HEK293 (cell line): ENCODE data around the gene ABLIM3.

Experiments
- CTCF ChIA-PET: fragments of 350-600 bp; formaldehyde crosslinking; extraction: SDS; loops from one replicate; lab custom pipeline; 2021; ENCODE audit warnings: antibody characterized with exemption; lab: Yijun Ruan, JAX
- POLR2A ChIA-PET: fragments of 300-600 bp; formaldehyde crosslinking; extraction: SDS; loops from one replicate; lab custom pipeline; 2020; ENCODE audit warnings: antibody characterized with exemption, inconsistent platforms; lab: Yijun Ruan, JAX
- H3K27ac ChIP-seq: fragments of 200-500 bp; sonication (Bioruptor generic); 2 replicates; pipeline ENCODE4 v1.5.1; 2014; ENCODE audit warnings: low read depth, low read length, control low read depth, inconsistent platforms; ENCODE audit errors: extremely low read depth
- H3K36me3 ChIP-seq, 2 experiments: fragments of 200-500 bp in 1 of 2; sonication (Bioruptor generic) in 1 of 2; 1 replicate in 1 of 2; 2 replicates in 1 of 2; pipeline ENCODE4 v1.5.1; 2014 to 2017; ENCODE audit warnings: inconsistent platforms in 2 of 2, low read length in 2 of 2; ENCODE audit not compliant: control insufficient read depth in 2 of 2, insufficient read depth in 1 of 2
- H3K4me1 ChIP-seq: fragments of 200-500 bp; sonication (Bioruptor generic); 2 replicates; pipeline ENCODE4 v1.5.1; 2014; ENCODE audit warnings: mild to moderate bottlenecking, low read length, inconsistent platforms; ENCODE audit not compliant: control insufficient read depth, insufficient read depth
- H3K4me3 ChIP-seq: 2 replicates; pipeline ENCODE4 v1.5.1; 2011; ENCODE audit warnings: low read depth, mild to moderate bottlenecking, control low read depth, low read length, moderate library complexity
- H3K9me3 ChIP-seq: fragments of 200-500 bp; sonication (Bioruptor generic); 2 replicates; pipeline ENCODE4 v1.5.1; 2014; ENCODE audit warnings: low read depth, low read length, inconsistent platforms; ENCODE audit not compliant: control insufficient read depth, insufficient read depth
- EGR2 ChIP-seq: fragments of 450-650 bp; formaldehyde crosslinking; IDR thresholded peaks from 2 replicates; pipeline ENCODE4 v1.5.1; 2016; ENCODE audit warnings: low read depth, missing biosample characterization, missing genetic modification characterization
- KLF17 ChIP-seq: fragments of 450-650 bp; formaldehyde crosslinking; IDR thresholded peaks from 2 replicates; pipeline ENCODE4 v1.5.1; 2016; ENCODE audit warnings: missing biosample characterization, missing genetic modification characterization
- KLF9 ChIP-seq: fragments of 450-650 bp; formaldehyde crosslinking; IDR thresholded peaks from 2 replicates; pipeline ENCODE4 v1.5.1; 2016; ENCODE audit warnings: missing biosample characterization, missing genetic modification characterization, low read depth
- PRDM10 ChIP-seq: fragments of 450-650 bp; formaldehyde crosslinking; IDR thresholded peaks from 2 replicates; pipeline ENCODE4 v1.5.1; 2016; ENCODE audit warnings: missing biosample characterization, missing genetic modification characterization
- SCRT1 ChIP-seq: fragments of 450-650 bp; formaldehyde crosslinking; IDR thresholded peaks from 2 replicates; pipeline ENCODE4 v1.5.1; 2016; ENCODE audit warnings: missing biosample characterization, missing genetic modification characterization, borderline replicate concordance
- ZBTB8A ChIP-seq: fragments of 450-650 bp; formaldehyde crosslinking; IDR thresholded peaks from 2 replicates; pipeline ENCODE4 v1.5.1; 2016; ENCODE audit warnings: missing biosample characterization, missing genetic modification characterization
- ZFHX2 ChIP-seq: fragments of 450-650 bp; formaldehyde crosslinking; conservative IDR thresholded peaks from 2 replicates; pipeline ENCODE4 v1.5.1; 2016; ENCODE audit warnings: missing biosample characterization, missing genetic modification characterization
- ZNF138 ChIP-seq: fragments of 450-650 bp; formaldehyde crosslinking; IDR thresholded peaks from 2 replicates; pipeline ENCODE4 v1.5.1; 2016; ENCODE audit warnings: missing biosample characterization, missing genetic modification characterization, borderline replicate concordance
- ZNF157 ChIP-seq: fragments of 450-650 bp; formaldehyde crosslinking; IDR thresholded peaks from 2 replicates; pipeline ENCODE4 v1.5.1; 2016; ENCODE audit warnings: missing biosample characterization, missing genetic modification characterization
- ZNF16 ChIP-seq: fragments of 450-650 bp; formaldehyde crosslinking; IDR thresholded peaks from 2 replicates; pipeline ENCODE4 v1.5.1; 2016; ENCODE audit warnings: low read depth, missing biosample characterization, missing genetic modification characterization
- ZNF169 ChIP-seq: fragments of 450-650 bp; formaldehyde crosslinking; IDR thresholded peaks from 2 replicates; pipeline ENCODE4 v1.5.1; 2016; ENCODE audit warnings: missing biosample characterization, missing genetic modification characterization
- ZNF184 ChIP-seq: fragments of 450-650 bp; IDR thresholded peaks from 2 replicates; pipeline ENCODE4 v1.5.1; 2018; ENCODE audit warnings: missing biosample characterization, mild to moderate bottlenecking, missing genetic modification characterization
- ZNF214 ChIP-seq: fragments of 450-650 bp; formaldehyde crosslinking; IDR thresholded peaks from 2 replicates; pipeline ENCODE4 v1.5.1; 2017; ENCODE audit warnings: missing biosample characterization, mild to moderate bottlenecking, missing genetic modification characterization, borderline replicate concordance
- ZNF248 ChIP-seq: fragments of 450-650 bp; formaldehyde crosslinking; IDR thresholded peaks from 2 replicates; pipeline ENCODE4 v1.5.1; 2017; ENCODE audit warnings: missing biosample characterization, missing genetic modification characterization
- ZNF473 ChIP-seq: fragments of 450-650 bp; formaldehyde crosslinking; IDR thresholded peaks from 2 replicates; pipeline ENCODE4 v1.5.1; 2017; ENCODE audit warnings: missing biosample characterization, missing genetic modification characterization
- ZNF530 ChIP-seq: fragments of 450-650 bp; formaldehyde crosslinking; IDR thresholded peaks from 2 replicates; pipeline ENCODE4 v1.5.1; 2016; ENCODE audit warnings: low read depth, missing biosample characterization, missing genetic modification characterization
- ZNF585B ChIP-seq: fragments of 450-650 bp; formaldehyde crosslinking; IDR thresholded peaks from 2 replicates; pipeline ENCODE4 v1.5.1; 2016; ENCODE audit warnings: missing biosample characterization, missing genetic modification characterization
- ZNF639 ChIP-seq: fragments of 450-650 bp; formaldehyde crosslinking; IDR thresholded peaks from 2 replicates; pipeline ENCODE4 v1.5.1; 2016; ENCODE audit warnings: missing biosample characterization, missing genetic modification characterization
- ZNF692 ChIP-seq: fragments of 450-650 bp; formaldehyde crosslinking; IDR thresholded peaks from 2 replicates; pipeline ENCODE4 v1.5.1; 2016; ENCODE audit warnings: missing biosample characterization, missing genetic modification characterization
- ZSCAN23 ChIP-seq: fragments of 450-650 bp; formaldehyde crosslinking; IDR thresholded peaks from 2 replicates; pipeline ENCODE4 v1.5.1; 2016; ENCODE audit warnings: missing biosample characterization, missing genetic modification characterization
- ZXDB ChIP-seq: fragments of 450-650 bp; formaldehyde crosslinking; IDR thresholded peaks from 2 replicates; pipeline ENCODE4 v1.5.1; 2016; ENCODE audit warnings: missing biosample characterization, missing genetic modification characterization

ABLIM3 gene

GRCh38 chr5:149130121-149130914 lies 11.0 kb upstream of the ABLIM3 start (continued):
- no peak for TF ChIP-seq PRDM10

GRCh38 chr5:149132474-149132873 lies 8.8 kb upstream of the ABLIM3 start:
- H3K4me1 ChIP-seq, result no peaks in the 10 kb centered on the region
- POLR2A ChIA-PET, result no interaction called here
- H3K9me3 ChIP-seq, result no peaks in the 10 kb centered on the region
- TF ChIP-seq ZSCAN23 (tag by site-specific recombination) (no peak), KLF17 (tag by site-specific recombination) (no peak), ZNF169 (tag by site-specific recombination) (no peak), ZNF16 (no peak), ZNF692 (tag by site-specific recombination) (no peak), SCRT1 (tag by site-specific recombination) (no peak), ZNF184 (tag by site-specific recombination) (no peak), ZNF138 (tag by site-specific recombination) (no peak), ZNF214 (no peak), ZNF473 (tag by site-specific recombination) (no peak), ZBTB8A (tag by site-specific recombination) (no peak)
- H3K27ac ChIP-seq, result no peak overlapping the region
- CTCF ChIA-PET, result interaction anchor here (0.7 to 4.9 kb wide), 7 partner anchors 10 to 145 kb away, joined by 3 to 23 read pairs (median 5); no protein-coding TSS in a partner anchor
- no peak overlapping the region for H3K4me3 ChIP-seq
- no peaks in the 10 kb centered on the region for H3K36me3 ChIP-seq

- H3K27ac ChIP-seq, result no peak overlapping the region
- ChIA-PET CTCF (interaction anchor here (0.6 to 2.4 kb wide), 10 partner anchors 8 to 403 kb away, joined by 3 to 7 read pairs (median 4); no protein-coding TSS in a partner anchor), POLR2A (no interaction called here)
- no peaks in the 10 kb centered on the region for H3K36me3 ChIP-seq
- H3K4me3 ChIP-seq, result no peak overlapping the region
- H3K4me1 ChIP-seq, result no peaks in the 10 kb centered on the region
- no peaks in the 10 kb centered on the region for H3K9me3 ChIP-seq
- peak; percentile 81; the same call in 1 of the 2 replicates for TF ChIP-seq ZNF530
- peak; percentile 76 for TF ChIP-seq EGR2 (tag by site-specific recombination)
- no peak for TF ChIP-seq ZNF248 (tag by site-specific recombination)
- peak; percentile 66 for TF ChIP-seq ZFHX2 (tag by site-specific recombination)
- TF ChIP-seq ZNF585B (tag by site-specific recombination), result no peak
- no peak for TF ChIP-seq KLF9
- TF ChIP-seq ZXDB (tag by site-specific recombination), result 0 out of 2 replicates have a peak, but pooled peaks have one; percentile 19
- TF ChIP-seq SCRT1 (tag by site-specific recombination), result no peak
- TF ChIP-seq ZNF157, result no peak
- no peak for TF ChIP-seq ZNF639 (tag by site-specific recombination)
These were observed 7.2 kb upstream of the ABLIM3 start for GRCh38 chr5:149133795-149134777.
